ENCODE measurements around the gene GPRC5C. TPM values are rescaled to one million over a fixed set of nuclear protein-coding genes. Genes with fewer than 3 reads are reported as not detected.

Gene GPRC5C
- total RNA-seq, 1 experiment from 2014 or later: 15.5 TPM

GRCh38 chr17:74415608-74416396 is 16.1 kb upstream of the GPRC5C start:
- Mint-ChIP-seq H3K4me3 (no peak overlapping the region; a peak in 1 of 5 replicates), H3K9me3 (peaks cover 0 to 1% of the 10 kb centered on the region in 2 experiments; a peak in 2 of 5 replicates), H3K27ac (no peak overlapping the region), H3K27me3 (ENCODE audit: low read depth) (peaks cover 9% of the 10 kb centered on the region), H3K36me3 (ENCODE audit: insufficient read depth in 1 of 3, low read depth in 3 of 3) (peaks cover 0 to 1% (median 0%) of the 10 kb centered on the region in 3 experiments; a peak in 3 of 7 replicates), H3K4me1 (peaks cover 6 to 12% of the 10 kb centered on the region in 2 experiments)
- H3K79me2 ChIP-seq (ENCODE audit: insufficient read depth, low read length): no peaks in the 10 kb centered on the region
- no peak overlapping the region for H3K14ac ChIP-seq (ENCODE audit: insufficient read depth, low read length)
- no peak overlapping the region for H3T11ph ChIP-seq (ENCODE audit: low read length)
- H3K79me1 ChIP-seq (ENCODE audit: insufficient read depth, low read depth, low read length, poor library complexity, severe bottlenecking): no peaks in the 10 kb centered on the region
- no peak overlapping the region for H2AFZ ChIP-seq (ENCODE audit: low read length)
- no peaks in the 10 kb centered on the region for H3K23me2 ChIP-seq (ENCODE audit: insufficient read length, low read depth, low read length, poor library complexity, severe bottlenecking)
- H3K56ac ChIP-seq (ENCODE audit: insufficient read length, low read depth, low read length): no peak overlapping the region
- H2BK20ac ChIP-seq (ENCODE audit: low read depth, low read length, poor library complexity, severe bottlenecking): no peak overlapping the region
- H3K4me2 ChIP-seq (ENCODE audit: insufficient read depth, insufficient read length, low read length): no peak overlapping the region
- H4K5ac ChIP-seq (ENCODE audit: insufficient read length, low read depth, low read length): no peak overlapping the region
- no peaks in the 10 kb centered on the region for H3K4me1 ChIP-seq (ENCODE audit: insufficient read depth, low read length)
- no peak overlapping the region for H3K23ac ChIP-seq (ENCODE audit: insufficient read length, low read depth, low read length)
- H2BK5ac ChIP-seq (ENCODE audit: insufficient read length, low read length): no peak overlapping the region
- no peak overlapping the region for H2BK15ac ChIP-seq (ENCODE audit: low read depth, low read length)
- H3K9me3 ChIP-seq (ENCODE audit: control insufficient read depth, low read depth, low read length): no peaks in the 10 kb centered on the region
- no peak overlapping the region for H3K4ac ChIP-seq (ENCODE audit: low read depth, low read length)
- no peak overlapping the region for H4K91ac ChIP-seq (ENCODE audit: insufficient read length, low read depth, low read length)
- no peak overlapping the region for H2BK120ac ChIP-seq (ENCODE audit: low read depth, low read length, poor library complexity, severe bottlenecking)
- no peak overlapping the region for H4K8ac ChIP-seq (replicated peaks; ENCODE audit: insufficient read length, low read depth, low read length)
- H2BK12ac ChIP-seq (ENCODE audit: insufficient read length, low read depth, low read length): no peak overlapping the region
- no peaks in the 10 kb centered on the region for H4K20me1 ChIP-seq (ENCODE audit: control insufficient read depth, insufficient read depth, insufficient read length)
- TF ChIP-seq, protein P1, sequence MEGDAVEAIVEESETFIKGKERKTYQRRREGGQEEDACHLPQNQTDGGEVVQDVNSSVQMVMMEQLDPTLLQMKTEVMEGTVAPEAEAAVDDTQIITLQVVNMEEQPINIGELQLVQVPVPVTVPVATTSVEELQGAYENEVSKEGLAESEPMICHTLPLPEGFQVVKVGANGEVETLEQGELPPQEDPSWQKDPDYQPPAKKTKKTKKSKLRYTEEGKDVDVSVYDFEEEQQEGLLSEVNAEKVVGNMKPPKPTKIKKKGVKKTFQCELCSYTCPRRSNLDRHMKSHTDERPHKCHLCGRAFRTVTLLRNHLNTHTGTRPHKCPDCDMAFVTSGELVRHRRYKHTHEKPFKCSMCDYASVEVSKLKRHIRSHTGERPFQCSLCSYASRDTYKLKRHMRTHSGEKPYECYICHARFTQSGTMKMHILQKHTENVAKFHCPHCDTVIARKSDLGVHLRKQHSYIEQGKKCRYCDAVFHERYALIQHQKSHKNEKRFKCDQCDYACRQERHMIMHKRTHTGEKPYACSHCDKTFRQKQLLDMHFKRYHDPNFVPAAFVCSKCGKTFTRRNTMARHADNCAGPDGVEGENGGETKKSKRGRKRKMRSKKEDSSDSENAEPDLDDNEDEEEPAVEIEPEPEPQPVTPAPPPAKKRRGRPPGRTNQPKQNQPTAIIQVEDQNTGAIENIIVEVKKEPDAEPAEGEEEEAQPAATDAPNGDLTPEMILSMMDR (conservative IDR thresholded peaks at IDR 0.05): no peak
- no peak overlapping the region for H3K9ac ChIP-seq (ENCODE audit: extremely low read depth, insufficient read length, low read length)
- DNase-seq: no peak
- H2AK5ac ChIP-seq (ENCODE audit: insufficient read length, low read length): no peak overlapping the region
- no peak overlapping the region for H3K27ac ChIP-seq (ENCODE audit: insufficient read length, low read depth, low read length)
- no peaks in the 10 kb centered on the region for H3K27me3 ChIP-seq (ENCODE audit: insufficient read depth, low read length)
- H3K18ac ChIP-seq (ENCODE audit: insufficient read length, low read depth, low read length): no peak overlapping the region
- WGBS (ENCODE audit: extremely low coverage, insufficient read length, low lambda C conversion rate): no CpG with 5 or more reads among the region's 13 CpGs

All from H9 (cell line).